NCI-H1694 treated with DMSO at 0.1 percent for 48 hours (cell line): ENCODE measurements around the gene PSMC2.

Experiments used
- DNase-seq: peaks from one replicate; lab custom pipeline; 2025; lab: John Stamatoyannopoulos, UW

Gene PSMC2

DNA sequence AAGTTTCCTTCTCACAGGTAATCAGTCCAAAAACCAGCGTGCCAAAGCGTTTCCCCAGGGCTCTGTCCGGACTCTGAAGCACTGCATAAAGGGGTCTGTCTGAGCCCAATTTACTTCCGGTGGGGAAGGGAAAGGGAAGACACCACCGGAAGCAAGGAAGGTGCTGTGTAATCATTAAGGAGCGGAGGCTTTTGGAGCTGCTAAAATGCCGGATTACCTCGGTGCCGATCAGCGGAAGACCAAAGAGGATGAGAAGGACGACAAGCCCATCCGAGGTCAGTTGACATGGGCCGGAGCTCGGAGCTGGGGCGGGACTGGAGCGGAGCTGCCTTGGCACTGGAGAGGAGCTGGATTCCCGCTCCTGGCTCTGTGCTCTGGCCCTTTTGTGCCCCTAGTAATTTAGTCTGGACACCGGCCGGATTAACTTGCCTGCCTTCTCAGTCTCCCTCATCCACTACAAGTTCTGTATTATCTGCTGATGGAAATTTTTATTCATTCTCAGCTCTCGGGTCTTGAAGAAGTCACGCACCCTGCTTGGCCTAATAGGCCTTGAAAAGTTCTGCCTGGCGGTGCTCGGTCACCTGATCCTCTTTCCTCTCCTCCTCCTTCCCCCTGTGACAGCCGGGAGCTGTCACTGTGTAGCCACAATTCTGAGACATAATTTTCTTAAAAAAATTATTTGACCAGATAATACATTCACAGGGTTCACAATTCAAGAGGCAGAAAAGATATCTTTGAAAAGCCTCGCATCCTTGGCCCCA lies at the start of gene PSMC2:
Gene PSMC2, plus strand, starts transcription at position 137 of the 761 bp plus-strand sequence. Its CDS starts 69 bp downstream, at position 206.
- DNase-seq, result peak; percentile 88

DNA sequence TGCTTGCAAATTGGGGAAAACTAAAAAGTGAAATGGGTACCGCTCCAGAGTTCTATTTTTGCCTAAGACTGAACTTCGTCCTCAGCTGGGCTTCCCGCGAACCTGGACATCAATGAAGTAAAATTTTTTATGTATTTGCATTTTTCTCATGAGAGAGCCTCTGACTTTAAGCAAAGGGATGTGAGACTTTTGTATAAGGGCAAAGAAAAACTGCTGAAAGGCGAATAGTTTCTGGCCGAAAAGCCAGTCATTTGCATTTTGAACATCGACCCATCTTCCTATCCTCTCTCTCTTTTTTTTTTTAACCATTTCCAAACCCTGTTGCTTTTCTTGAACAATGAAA lies 49.6 kb upstream of the PSMC2 start:
- DNase-seq, result no peak

- no peak for DNase-seq
These were observed 47.8 kb upstream of the PSMC2 start for GRCh38 chr7:103299660-103300059.

- no peak for DNase-seq
These were observed 46.0 kb upstream of the PSMC2 start for GRCh38 chr7:103301441-103301840.

DNA sequence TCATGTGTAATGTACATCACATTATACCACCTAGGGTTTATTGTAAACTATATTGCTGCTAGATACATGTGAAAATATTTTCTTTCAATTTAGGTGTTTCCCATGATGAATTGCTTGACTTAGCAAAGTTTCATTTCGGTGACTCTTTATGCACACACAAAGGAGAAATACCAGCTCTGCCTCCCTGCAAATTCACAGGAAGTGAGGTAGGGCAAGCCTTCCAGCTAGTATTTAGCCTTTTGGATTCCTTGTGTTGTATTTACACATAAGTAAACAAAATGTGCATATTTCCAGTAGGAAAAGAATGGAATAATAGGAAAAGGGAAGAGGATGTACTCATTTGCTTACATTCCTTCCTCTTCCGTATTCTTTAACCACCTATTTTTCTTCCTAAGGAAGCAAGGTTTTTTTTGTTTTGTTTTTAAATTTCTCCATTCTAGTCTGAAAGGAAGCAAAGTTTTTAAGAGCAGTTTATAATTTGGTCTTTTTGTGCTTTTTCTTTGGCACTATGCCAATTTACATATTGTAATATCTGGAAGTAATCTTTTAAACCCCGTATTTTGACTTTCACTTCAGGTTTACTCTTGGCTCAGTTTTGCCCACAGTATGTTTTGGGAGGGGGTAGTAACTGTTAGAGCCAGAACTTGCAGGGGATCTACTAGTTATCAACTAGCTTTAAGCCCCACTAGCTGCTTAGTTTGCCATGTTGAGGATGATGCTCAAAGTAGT lies 39.8 kb upstream of the PSMC2 start:
- DNase-seq, result no peak

- no peak for DNase-seq
These were observed 32.6 kb upstream of the PSMC2 start for GRCh38 chr7:103314852-103315251.

DNA sequence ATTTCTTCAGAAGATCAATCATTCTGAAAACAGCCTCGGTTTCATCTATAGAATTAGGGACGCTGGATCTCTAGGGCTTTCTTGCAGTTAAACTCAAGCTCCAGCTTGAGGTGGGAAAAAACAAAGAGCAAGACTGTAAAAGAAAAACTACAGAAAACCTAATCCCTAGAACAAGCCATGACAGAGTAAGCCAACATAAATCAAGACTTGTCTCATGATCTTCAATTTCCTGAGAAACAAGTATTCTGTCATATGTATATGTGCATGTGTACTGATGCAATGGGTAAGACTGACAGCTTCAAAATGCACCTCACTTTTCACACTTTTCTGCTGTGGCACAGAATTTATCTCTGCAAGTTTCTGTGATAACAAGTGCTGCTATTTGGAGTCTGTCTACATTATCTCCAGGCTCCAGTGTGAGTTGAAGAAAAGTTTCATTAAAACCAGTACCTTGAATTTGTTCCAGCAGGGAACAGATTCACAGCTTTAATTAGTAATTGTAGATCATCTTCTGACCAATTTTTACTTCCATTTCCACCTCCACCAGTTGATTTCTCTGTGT lies 31.0 kb upstream of the PSMC2 start:
- no peak for DNase-seq

DNA sequence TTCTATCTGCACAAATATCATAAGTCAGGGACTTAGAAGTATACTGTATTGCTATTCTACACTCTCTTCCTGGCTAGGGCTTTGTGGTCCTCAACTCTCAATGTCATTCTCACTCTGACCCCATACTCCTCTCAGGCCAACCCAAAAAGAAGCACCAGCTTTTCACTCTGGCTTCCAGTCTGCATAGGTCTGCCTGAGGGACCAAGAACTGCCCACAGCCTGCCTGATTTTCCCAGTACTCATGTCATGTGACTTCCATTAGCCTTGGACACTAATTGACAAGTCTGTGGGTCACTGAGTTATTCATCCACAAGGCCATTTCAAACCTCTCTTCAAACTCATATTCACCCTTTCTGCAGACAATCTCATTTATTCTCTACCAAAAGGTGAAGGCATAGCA lies 30.4 kb upstream of the PSMC2 start:
- DNase-seq, result no peak

DNA sequence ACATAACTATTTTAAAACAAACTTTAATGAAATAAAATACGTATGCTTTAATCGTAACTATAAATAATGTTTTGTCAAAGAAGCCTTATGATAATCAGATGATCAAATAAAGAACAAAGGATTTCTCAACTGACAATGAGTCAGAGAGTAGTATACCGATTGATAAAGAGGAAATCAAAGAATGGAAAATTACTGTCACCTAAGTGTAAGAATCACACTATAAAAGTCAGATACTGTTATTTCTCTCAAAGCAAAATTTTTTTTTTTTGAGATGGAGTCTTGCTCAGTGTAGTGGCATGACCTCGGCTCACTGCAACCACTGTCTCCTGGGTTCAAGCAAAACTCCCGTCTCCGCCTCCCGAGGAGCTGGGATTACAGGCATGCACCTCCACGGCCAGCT lies 21.7 kb upstream of the PSMC2 start:
- no peak for DNase-seq

GRCh38 chr7:103336761-103337160 lies 10.7 kb upstream of the PSMC2 start:
- DNase-seq, result no peak

DNA sequence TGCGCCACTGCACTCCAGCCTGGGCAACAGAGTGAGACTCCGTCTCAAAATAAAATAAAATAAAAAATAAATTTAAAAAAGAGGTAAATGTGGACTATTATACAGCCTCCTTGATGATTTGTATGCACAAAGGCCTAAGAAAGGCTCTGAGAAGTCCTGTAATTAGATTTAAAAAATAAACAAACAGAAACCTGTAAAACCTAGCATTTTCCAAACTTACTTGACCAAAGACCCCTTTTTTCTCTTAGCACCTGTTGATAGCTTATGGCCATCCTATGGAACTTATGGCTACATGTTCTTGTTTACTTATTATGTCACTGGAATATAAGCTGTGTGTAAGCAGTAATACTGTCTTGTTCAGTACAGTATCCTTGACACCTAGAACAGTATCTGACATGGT lies 8.6 kb upstream of the PSMC2 start:
- no peak for DNase-seq

GRCh38 chr7:103341466-103341865 lies 6.0 kb upstream of the PSMC2 start:
- DNase-seq, result no peak

- DNase-seq, result no peak
These were observed 4.1 kb upstream of the PSMC2 start for GRCh38 chr7:103343332-103343731.

- peak; percentile 4 for DNase-seq
These were observed 3.5 kb upstream of the PSMC2 start for GRCh38 chr7:103343758-103344452.

DNA sequence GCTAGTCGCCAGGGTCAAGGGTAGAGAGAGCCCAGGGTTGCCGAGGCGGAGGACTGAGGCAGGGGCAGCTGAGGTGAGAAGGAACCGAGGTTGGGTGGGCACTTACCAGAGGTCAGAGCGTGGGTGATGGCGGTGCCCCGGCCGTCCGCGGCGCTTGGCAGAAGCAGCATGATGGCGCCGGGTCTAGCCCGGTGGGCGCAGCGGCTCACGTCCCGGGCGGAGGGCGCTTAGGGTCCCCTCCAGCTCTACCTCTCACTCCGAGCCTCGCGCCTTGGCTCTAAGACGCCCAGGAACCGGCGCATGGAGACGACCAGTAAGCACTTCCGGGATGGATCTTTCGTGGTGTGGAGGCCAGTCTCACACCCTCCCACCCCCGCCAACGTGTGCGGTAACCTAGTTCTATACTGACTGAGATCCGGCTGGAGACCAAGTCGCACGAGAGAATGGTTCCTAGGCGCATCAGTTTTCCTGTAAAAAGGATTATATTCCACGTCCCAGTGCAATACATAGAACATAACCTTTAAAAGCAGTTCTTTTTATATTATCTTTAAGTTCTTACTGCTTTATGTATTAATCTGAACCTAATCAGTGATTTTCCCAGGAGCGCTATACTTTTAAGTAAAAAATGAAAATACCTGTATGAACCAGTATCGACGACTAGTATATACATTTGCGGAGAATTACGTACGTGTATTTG lies 2.8 kb upstream of the PSMC2 start, which contains the start of gene DNAJC2:
Gene DNAJC2, minus strand, starts transcription at position 315 of the 697 bp plus-strand sequence. Its CDS starts 145 bp downstream, at position 170.
- peak; percentile 85 for DNase-seq

GRCh38 chr7:103346396-103346795 lies 1.0 kb upstream of the PSMC2 start:
- no peak for DNase-seq

GRCh38 chr7:103348452-103348851 lies 1.0 kb downstream of the PSMC2 start:
- no peak for DNase-seq

GRCh38 chr7:103348959-103349358 lies 1.5 kb downstream of the PSMC2 start:
- no peak for DNase-seq

DNA sequence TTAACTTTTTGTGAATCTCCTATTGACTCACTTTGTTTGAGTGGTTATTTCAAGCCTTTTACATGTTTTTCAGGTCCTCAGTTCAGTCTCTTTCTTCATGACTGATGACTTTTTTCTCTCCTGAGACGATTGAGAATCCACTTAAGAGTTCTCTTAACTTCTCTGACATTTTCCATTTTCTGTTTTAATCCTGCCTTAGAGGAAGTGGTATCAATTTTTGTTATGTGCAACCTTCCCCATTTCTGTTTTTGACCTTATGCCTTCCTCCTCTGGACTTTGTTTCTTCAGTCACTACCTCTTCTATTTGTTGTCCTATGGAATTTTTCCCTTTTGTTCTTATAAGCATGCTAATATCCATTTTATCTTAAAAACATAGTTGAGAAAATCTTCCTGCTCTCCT lies 2.4 kb downstream of the PSMC2 start:
- DNase-seq, result no peak

DNA sequence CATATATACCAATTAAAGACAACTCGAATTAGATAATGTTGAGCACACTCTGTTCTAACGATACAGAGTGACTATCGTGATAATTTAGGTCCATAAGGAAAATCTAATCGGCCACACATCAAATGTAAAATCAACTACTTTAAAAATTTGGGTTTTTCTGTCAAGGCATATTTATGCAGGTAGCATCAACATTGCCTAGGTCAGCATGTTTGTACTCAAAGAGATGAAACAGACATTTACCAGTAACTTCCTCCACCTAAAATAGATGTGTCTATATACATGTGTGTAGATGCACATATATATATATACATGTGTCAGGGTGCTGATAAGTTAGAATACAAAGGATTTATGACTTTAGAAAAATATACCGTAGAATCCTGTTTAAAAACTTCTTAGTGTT lies 22.0 kb downstream of the PSMC2 start:
- DNase-seq, result no peak

GRCh38 chr7:103373866-103374643 lies 26.6 kb downstream of the PSMC2 start:
- DNase-seq, result no peak
